Mesangial cell (primary cell): ENCODE data around the gene UGT3A2. TPM values are rescaled to one million over a fixed set of nuclear protein-coding genes. Genes with fewer than 3 reads are reported as not detected.

Source experiments
- total RNA-seq: library from RNA; depleted of rRNA; stranded (reverse); fragments of >200 nt; gene quantifications from 2 replicates; pipeline ENCODE4 v1.2.3, GENCODE V29; 2015

Gene UGT3A2
- not detected in 2 replicates for total RNA-seq

GRCh38 chr5:36066540-36067210 is at the start of gene UGT3A2:
UGT3A2 (minus strand) TSS chr5:36066882; CDS start chr5:36066789, 93 bp downstream.

GRCh38 chr5:35990941-35991611 is 75.6 kb downstream of the UGT3A2 start, which contains the start of gene UGT3A1:
UGT3A1 (minus strand) TSS chr5:35991390; CDS start chr5:35991240, 150 bp downstream.

Other genes with a start within 250 kb of the UGT3A2 start
- gene IL7R, start 210.0 kb downstream of the UGT3A2 start, total RNA-seq: 1.1 and 2.8 TPM in 2 replicates
- gene CAPSL, start 128.3 kb downstream of the UGT3A2 start, total RNA-seq: not detected in 2 replicates
- 0.38 TPM in 1 of 2 replicates, not detected in the other for gene UGT3A1, start 75.5 kb downstream of the UGT3A2 start, total RNA-seq
- gene LMBRD2, start 85.0 kb upstream of the UGT3A2 start, total RNA-seq: 2.9 and 3.3 TPM in 2 replicates
- 25.6 and 31.3 TPM in 2 replicates for gene SKP2, start 85.2 kb upstream of the UGT3A2 start, total RNA-seq
- 10.9 and 12.4 TPM in 2 replicates for gene NADK2, start 175.0 kb upstream of the UGT3A2 start, total RNA-seq
- not detected in 2 replicates for gene RANBP3L, start 235.0 kb upstream of the UGT3A2 start, total RNA-seq